GM23248 (cell line): ENCODE measurements around the gene CHST12. TPM values are rescaled to one million over a fixed set of nuclear protein-coding genes. Genes with fewer than 3 reads are reported as not detected.

ENCODE experiments used
- DNase-seq: peaks from one replicate; pipeline ENCODE4 v3.0.0-alpha.2; 2015
- H2AFZ ChIP-seq: fragments of 200-600 bp; sonication (generic); 2 replicates; pipeline ENCODE4 v1.6.1; 2016; ENCODE audit warnings: antibody characterized with exemption
- H3F3A ChIP-seq: fragments of 200-600 bp; sonication (generic); 2 replicates; pipeline ENCODE4 v1.6.1; 2016; ENCODE audit warnings: mild to moderate bottlenecking, antibody characterized with exemption, mixed run types; ENCODE audit not compliant: insufficient read depth
- H3K27ac ChIP-seq: fragments of 200-600 bp; sonication (generic); 2 replicates; pipeline ENCODE4 v1.5.1; 2016; ENCODE audit warnings: mild to moderate bottlenecking
- H3K27me3 ChIP-seq: fragments of 200-600 bp; sonication (generic); replicated peaks from 2 replicates; pipeline ENCODE4 v1.6.1; 2016; ENCODE audit warnings: mild to moderate bottlenecking; ENCODE audit not compliant: insufficient read depth
- H3K36me3 ChIP-seq: fragments of 200-600 bp; sonication (generic); 2 replicates; pipeline ENCODE4 v1.6.1; 2016; ENCODE audit warnings: low read depth, mild to moderate bottlenecking
- H3K4me1 ChIP-seq: fragments of 200-600 bp; sonication (generic); 2 replicates; pipeline ENCODE4 v1.6.1; 2016; ENCODE audit warnings: mild to moderate bottlenecking; ENCODE audit not compliant: insufficient read depth
- H3K4me2 ChIP-seq: fragments of 200-600 bp; sonication (generic); one replicate; pipeline ENCODE4 v1.6.1; 2016; ENCODE audit warnings: mild to moderate bottlenecking; ENCODE audit not compliant: unreplicated experiment
- H3K4me3 ChIP-seq: fragments of 200-600 bp; sonication (generic); 2 replicates; pipeline ENCODE4 v1.5.1; 2016; ENCODE audit warnings: mild to moderate bottlenecking
- H3K79me2 ChIP-seq: fragments of 200-600 bp; sonication (generic); 2 replicates; pipeline ENCODE4 v1.6.1; 2016; ENCODE audit warnings: mild to moderate bottlenecking; ENCODE audit not compliant: insufficient read depth
- H3K9ac ChIP-seq: fragments of 200-600 bp; sonication (generic); 2 replicates; pipeline ENCODE4 v1.6.1; 2016; ENCODE audit warnings: mild to moderate bottlenecking
- H3K9me2 ChIP-seq: fragments of 200-600 bp; sonication (generic); 2 replicates; pipeline ENCODE4 v1.6.1; 2016; ENCODE audit warnings: mixed run types, mild to moderate bottlenecking, moderate library complexity; ENCODE audit not compliant: insufficient read depth
- H3K9me3 ChIP-seq: fragments of 200-600 bp; sonication (generic); one replicate; pipeline ENCODE4 v1.6.1; 2017; ENCODE audit warnings: low read depth
- H4K20me1 ChIP-seq: fragments of 200-600 bp; sonication (generic); 2 replicates; pipeline ENCODE4 v1.6.0; 2016; ENCODE audit not compliant: insufficient read depth
- EZH2 ChIP-seq: fragments of 200-600 bp; sonication (generic); IDR thresholded peaks from 2 replicates; pipeline ENCODE4 v1.6.1; 2018; ENCODE audit warnings: antibody characterized with exemption, mild to moderate bottlenecking; ENCODE audit not compliant: insufficient read depth, poor library complexity, severe bottlenecking
- EZH2phosphoT487 ChIP-seq: fragments of 200-600 bp; sonication (generic); IDR thresholded peaks from 2 replicates; pipeline ENCODE4 v1.6.1; 2018; ENCODE audit warnings: antibody characterized with exemption, moderate library complexity, mild to moderate bottlenecking, low read depth; ENCODE audit not compliant: insufficient read depth
- WGBS, 2 experiments: methylation state at CpG; one replicate each; pipeline ENCODE4 v1.1.6; 2015 to 2017; ENCODE audit warnings: low lambda C conversion rate in 2 of 2, low coverage in 1 of 2; ENCODE audit errors: missing lambda C conversion rate in 2 of 2; 5-methylcytosine and 5-hydroxymethylcytosine counted together
- in situ Hi-C: fragments of 300-500 bp; cut with MboI; formaldehyde crosslinking; loops from 2 replicates; pipeline ENCODE4 v1.15.0; 2020
- polyA plus RNA-seq: library from polyadenylated mRNA; unstranded; fragments of >200 nt; fragmentation: Nextera tagmentation; extraction: Ambion mirVana; gene quantifications from 2 replicates; pipeline ENCODE4 v1.2.1, GENCODE V29; 2016
- total RNA-seq: library from RNA; depleted of rRNA; stranded (reverse); fragments of >200 nt; shearing (Covaris generic); gene quantifications from 2 replicates; pipeline ENCODE4 v1.2.3, GENCODE V29; 2014

The CHST12 gene
- total and polyA plus RNA-seq, 2 experiments from 2014 or later, result 10.6 to 33.7 TPM

DNA sequence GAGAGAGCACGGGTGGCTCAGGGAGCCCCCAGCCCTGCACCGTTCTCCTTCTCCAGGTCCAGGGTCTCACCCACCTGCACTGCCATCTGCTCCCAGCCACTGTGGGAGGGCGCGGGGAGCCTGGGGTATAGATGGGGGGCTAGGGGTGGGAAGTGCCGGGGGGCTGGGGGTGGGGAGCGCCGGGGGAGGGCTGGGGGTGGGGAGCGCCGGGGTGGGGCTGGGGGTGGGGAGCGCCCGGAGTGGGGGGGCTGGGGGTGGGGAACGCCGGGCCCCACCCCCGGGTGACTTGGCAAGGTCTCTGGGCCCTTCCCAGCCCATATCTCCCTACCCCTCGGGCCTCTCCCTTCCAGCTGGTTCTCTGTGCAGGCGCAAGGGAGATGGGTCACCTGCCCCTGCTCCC is 72.9 kb downstream of the CHST12 start, which contains the start of gene GRIFIN:
Gene GRIFIN (minus strand): TSS at position 101 of the 400 bp plus-strand sequence. CDS start 15 bp downstream, at position 86.
- 54 to 89% methylated on average over 5 to 16 of the region's 16 CpGs for WGBS, 2 experiments
- Histone ChIP-seq H3K79me2 (no peaks in the 10 kb centered on the region), H4K20me1 (no peaks in the 10 kb centered on the region), H3K4me1 (peaks cover 13% of the 10 kb centered on the region), H3K9me3 (no peaks in the 10 kb centered on the region), H3F3A (no peaks in the 10 kb centered on the region), H3K9ac (no peak within 1 kb of the TSS), H3K36me3 (no peaks in the 10 kb centered on the region), H2AFZ (no peak within 1 kb of the TSS), H3K4me2 (no peak within 1 kb of the TSS), H3K27me3 (no peaks in the 10 kb centered on the region), H3K9me2 (no peaks in the 10 kb centered on the region), H3K27ac (no peak within 1 kb of the TSS), H3K4me3 (no peak within 1 kb of the TSS)
- in situ Hi-C loops, result no loop called here
- no peak for DNase-seq
- TF ChIP-seq EZH2 (no peak), EZH2phosphoT487 (no peak)

DNA sequence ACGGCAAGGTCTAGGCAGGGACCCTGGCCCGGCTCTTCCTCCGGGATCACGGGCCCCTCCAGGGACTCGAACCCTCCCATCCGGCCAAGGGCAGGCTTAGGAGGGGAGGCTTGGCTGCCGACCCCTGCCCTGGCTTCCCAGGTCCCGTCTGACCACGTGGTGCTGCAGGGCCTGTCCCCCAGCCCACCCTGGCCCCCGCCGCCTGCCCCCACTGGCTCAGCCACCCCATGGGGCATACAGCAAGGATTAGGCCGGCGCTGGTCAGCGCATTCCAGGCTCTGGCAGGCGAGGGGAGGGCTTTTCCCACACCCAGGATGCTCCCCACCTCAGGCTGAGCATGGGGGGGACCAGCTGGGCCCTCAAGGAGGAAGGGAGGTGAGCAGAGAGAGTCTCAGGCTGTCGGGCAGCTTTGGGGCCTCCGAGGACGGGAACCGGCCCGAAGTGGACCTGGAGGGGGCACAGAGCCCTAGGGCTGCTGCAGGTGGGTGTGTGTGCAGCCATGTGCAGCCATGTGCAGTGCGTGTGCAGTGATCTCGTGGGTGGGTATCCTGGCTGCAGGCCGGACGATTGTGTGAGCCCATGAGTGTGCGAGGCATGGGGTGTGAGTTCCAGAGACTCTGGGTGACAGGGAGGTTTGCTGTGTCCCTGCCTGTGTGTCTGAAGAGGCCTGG is 73.5 kb downstream of the CHST12 start:
- H2AFZ ChIP-seq, result no peak overlapping the region
- peaks cover 13% of the 10 kb centered on the region for H3K4me1 ChIP-seq
- in situ Hi-C loops, result no loop called here
- 66 to 67% methylated on average over 21 to 25 of the region's 25 CpGs for WGBS, 2 experiments
- DNase-seq, result no peak
- no peak overlapping the region for H3K27ac ChIP-seq
- no peaks in the 10 kb centered on the region for H3K27me3 ChIP-seq
- H3K9ac ChIP-seq, result no peak overlapping the region
- no peaks in the 10 kb centered on the region for H3K79me2 ChIP-seq
- TF ChIP-seq EZH2phosphoT487, result no peak
- TF ChIP-seq EZH2, result no peak
- H3K4me2 ChIP-seq, result no peak overlapping the region
- H3K4me3 ChIP-seq, result no peak overlapping the region
- no peaks in the 10 kb centered on the region for H3F3A ChIP-seq
- H3K9me2 ChIP-seq, result no peaks in the 10 kb centered on the region
- H4K20me1 ChIP-seq, result no peaks in the 10 kb centered on the region
- no peaks in the 10 kb centered on the region for H3K36me3 ChIP-seq
- H3K9me3 ChIP-seq, result no peaks in the 10 kb centered on the region

DNA sequence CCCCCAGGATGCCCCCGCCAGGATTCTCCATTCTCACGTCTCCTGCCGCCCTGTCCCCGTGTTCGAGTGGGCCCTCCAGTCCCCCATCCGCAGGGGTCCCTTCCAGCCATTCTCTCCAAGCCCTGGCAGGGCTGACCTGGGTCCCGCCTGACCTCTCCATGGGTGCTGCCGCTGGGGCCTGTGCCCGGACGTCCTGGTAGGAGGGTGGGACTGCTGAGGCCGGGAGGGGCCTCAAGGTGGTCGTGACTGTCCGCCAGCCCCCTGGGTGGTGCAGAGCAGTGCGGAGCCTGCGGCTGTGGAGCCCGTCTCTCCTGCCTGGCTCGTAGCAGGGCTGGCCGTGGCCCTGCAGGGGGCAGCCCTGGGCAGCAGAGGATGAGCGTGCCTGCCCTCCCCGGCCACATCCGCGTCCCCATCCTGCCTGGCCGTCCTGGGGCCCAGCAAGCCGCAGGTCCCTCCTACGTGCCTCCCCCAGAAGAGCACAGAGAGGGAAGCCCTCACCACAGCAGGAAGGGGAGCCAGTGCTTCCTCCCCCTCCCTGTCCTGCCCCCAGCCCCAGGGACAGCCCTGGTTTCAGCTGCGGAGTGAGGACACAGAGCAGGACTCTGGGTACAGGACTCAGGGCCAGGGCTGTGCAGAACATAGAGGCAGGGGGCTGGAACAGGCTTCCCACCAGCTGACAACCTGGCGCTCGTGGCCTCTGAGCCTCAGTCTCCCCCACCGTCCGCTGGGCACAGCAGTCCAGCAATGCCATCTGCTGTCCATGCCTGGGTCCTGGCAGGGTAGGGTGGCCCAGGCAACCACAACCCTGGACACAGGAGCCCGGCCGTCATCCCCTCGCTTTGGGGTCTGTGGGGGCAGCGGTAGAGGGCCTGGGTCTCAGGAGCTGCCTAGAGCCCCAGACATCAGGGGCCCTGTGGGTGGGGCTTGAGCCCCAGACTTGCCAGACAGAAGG is 74.3 kb downstream of the CHST12 start:
- Histone ChIP-seq H3K9me3 (no peaks in the 10 kb centered on the region), H3K4me2 (peak overlapping the region; percentile 13), H3F3A (no peaks in the 10 kb centered on the region), H3K4me1 (peaks cover 13% of the 10 kb centered on the region), H3K36me3 (no peaks in the 10 kb centered on the region), H3K9me2 (no peaks in the 10 kb centered on the region), H2AFZ (peak overlapping the region; percentile 60), H3K4me3 (no peak overlapping the region), H3K79me2 (no peaks in the 10 kb centered on the region), H4K20me1 (no peaks in the 10 kb centered on the region), H3K27ac (no peak overlapping the region), H3K27me3 (no peaks in the 10 kb centered on the region), H3K9ac (peak overlapping the region; percentile 48; the same call in 1 of the 2 replicates)
- no peak for TF ChIP-seq EZH2
- no peak for TF ChIP-seq EZH2phosphoT487
- 24 to 28% methylated on average over 32 to 34 of the region's 34 CpGs for WGBS, 2 experiments
- in situ Hi-C loops, result no loop called here
- peak; percentile 87 for DNase-seq

DNA sequence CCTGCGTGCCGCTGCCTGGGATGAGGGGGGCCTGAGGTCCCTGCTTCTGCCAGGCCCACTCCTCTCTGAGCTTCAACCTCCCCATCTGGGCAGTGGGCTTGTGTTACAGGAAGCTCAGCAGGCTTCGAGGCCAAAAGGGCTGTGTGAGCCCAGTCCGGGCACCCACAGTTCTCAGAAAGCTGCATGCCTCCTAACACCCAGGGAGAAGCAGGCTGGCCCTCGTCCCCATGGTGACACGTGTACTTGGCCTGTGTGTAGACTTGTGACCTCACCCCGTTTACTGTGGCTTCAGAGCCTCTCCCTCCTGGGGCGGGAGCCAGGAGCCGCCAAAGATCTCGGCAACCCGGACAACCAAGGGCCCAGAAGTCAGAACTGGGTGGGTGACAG is 75.0 kb downstream of the CHST12 start:
- Histone ChIP-seq H3K4me3 (no peak overlapping the region), H4K20me1 (no peaks in the 10 kb centered on the region), H3K36me3 (no peaks in the 10 kb centered on the region), H3K27ac (no peak overlapping the region), H3K4me2 (peak overlapping the region; percentile 13), H3K9me2 (no peaks in the 10 kb centered on the region), H3F3A (no peaks in the 10 kb centered on the region), H3K9ac (peak overlapping the region; percentile 48; the same call in 1 of the 2 replicates), H3K27me3 (no peaks in the 10 kb centered on the region), H3K9me3 (no peaks in the 10 kb centered on the region), H3K4me1 (peaks cover 13% of the 10 kb centered on the region), H3K79me2 (no peaks in the 10 kb centered on the region), H2AFZ (peak overlapping the region; percentile 60)
- WGBS, 2 experiments, result 25 to 26% methylated on average over 10 to 11 of the region's 11 CpGs
- in situ Hi-C loops, result no loop called here
- TF ChIP-seq EZH2, result no peak
- TF ChIP-seq EZH2phosphoT487, result no peak
- DNase-seq, result peak; percentile 89
